Right kidney (tissue), 9 donors: ENCODE measurements around the gene CXCL1.

Experiments
- DNase-seq: peaks from one replicate; pipeline ENCODE4 v3.0.0-alpha.2; 2016
- long read RNA-seq, 8 donors: transcript quantifications; one replicate each; lab custom pipeline, GENCODE V29; 2026

The CXCL1 gene
- long read RNA-seq, donor 1: 0 reads
- long read RNA-seq, donor 2: 0 reads
- long read RNA-seq, donor 3: 0 reads
- long read RNA-seq, donor 4: 0 reads
- long read RNA-seq, donor 5: 0 reads
- long read RNA-seq, donor 6: 0 reads
- long read RNA-seq, donor 7, partial matches to known transcripts: 10 of 77 reads
- long read RNA-seq, donor 7, other reads (novel, unspliced or antisense): 67 of 77 reads
- long read RNA-seq, donor 8: 0 reads

- DNase-seq: peak; percentile 74
Measured at GRCh38 chr4:73869130-73870055, at the start of gene CXCL1. Gene CXCL1, plus strand, starts transcription at chr4:73869393. Its CDS starts 78 bp downstream, at chr4:73869471.

GRCh38 chr4:73821325-73821724 lies 47.9 kb upstream of the CXCL1 start:
- DNase-seq: no peak

GRCh38 chr4:73822389-73822788 lies 46.8 kb upstream of the CXCL1 start:
- no peak for DNase-seq

- DNase-seq: no peak
Measured at GRCh38 chr4:73822812-73823504, 46.2 kb upstream of the CXCL1 start.

- no peak for DNase-seq
Measured at GRCh38 chr4:73823760-73824159, 45.4 kb upstream of the CXCL1 start.

GRCh38 chr4:73828956-73829355 lies 40.2 kb upstream of the CXCL1 start:
- no peak for DNase-seq

GRCh38 chr4:73831569-73831968 lies 37.6 kb upstream of the CXCL1 start:
- DNase-seq: no peak

GRCh38 chr4:73832651-73833237 lies 36.4 kb upstream of the CXCL1 start:
- DNase-seq: no peak

- DNase-seq: peak; percentile 40
Measured at GRCh38 chr4:73836373-73837279, 32.6 kb upstream of the CXCL1 start, which contains the start of gene CXCL6. Gene CXCL6, plus strand, starts transcription at chr4:73836678. Its CDS starts 73 bp downstream, at chr4:73836751.

- DNase-seq: no peak
Measured at GRCh38 chr4:73839071-73839470, 30.1 kb upstream of the CXCL1 start.

GRCh38 chr4:73839715-73840114 lies 29.5 kb upstream of the CXCL1 start:
- DNase-seq: no peak

GRCh38 chr4:73841243-73841925 lies 27.8 kb upstream of the CXCL1 start:
- DNase-seq: no peak

- DNase-seq: no peak
Measured at GRCh38 chr4:73842696-73843095, 26.5 kb upstream of the CXCL1 start.

- DNase-seq: no peak
Measured at GRCh38 chr4:73843369-73843768, 25.8 kb upstream of the CXCL1 start.

GRCh38 chr4:73844345-73844744 lies 24.8 kb upstream of the CXCL1 start:
- DNase-seq: no peak

GRCh38 chr4:73844806-73845205 lies 24.4 kb upstream of the CXCL1 start:
- DNase-seq: no peak

GRCh38 chr4:73847526-73848182 lies 21.5 kb upstream of the CXCL1 start:
- no peak for DNase-seq

- DNase-seq: no peak
Measured at GRCh38 chr4:73848183-73848777, 20.9 kb upstream of the CXCL1 start.

GRCh38 chr4:73850261-73850970 lies 18.8 kb upstream of the CXCL1 start:
- no peak for DNase-seq
